Suprapubic skin (tissue), 4 donors: ENCODE results near the gene CHST9. TPM values are rescaled to one million over a fixed set of nuclear protein-coding genes. Genes with fewer than 3 reads are reported as not detected.
"Not testable (repeated sequence)": the region's sequence is repeated elsewhere in the genome, so short reads cannot be mapped to it uniquely, and the experiment has no call there.

ENCODE experiments used
- DNase-seq, 2 donors: peaks; one replicate each; pipeline ENCODE4 v3.0.0-alpha.2; 2019; ENCODE audit warnings: low spot score in 2 of 2
- H3K27ac ChIP-seq: fragments of 200-600 bp; sonication (generic); one replicate; pipeline ENCODE4 v1.5.1; 2019
- H3K27me3 ChIP-seq: fragments of 200-600 bp; sonication (generic); one replicate; pipeline ENCODE4 v1.5.1; 2019
- H3K36me3 ChIP-seq: fragments of 200-600 bp; sonication (generic); one replicate; pipeline ENCODE4 v1.5.1; 2019
- H3K4me1 ChIP-seq: fragments of 200-600 bp; sonication (generic); one replicate; pipeline ENCODE4 v1.5.1; 2019
- H3K4me3 ChIP-seq: fragments of 200-600 bp; sonication (generic); one replicate; pipeline ENCODE4 v1.5.1; 2019; ENCODE audit warnings: mild to moderate bottlenecking
- H3K9me3 ChIP-seq: fragments of 200-600 bp; sonication (generic); one replicate; pipeline ENCODE4 v1.5.1; 2019
- EP300 ChIP-seq: sonication (generic); formaldehyde crosslinking; IDR thresholded peaks from one replicate; pipeline ENCODE4 v1.6.1; 2017; ENCODE audit warnings: antibody characterized with exemption
- POLR2A ChIP-seq, 2 donors: fragments of 450-650 bp; IDR thresholded peaks; one replicate each; pipeline ENCODE4 v1.6.1; 2017; ENCODE audit warnings: antibody characterized with exemption in 2 of 2, mild to moderate bottlenecking in 2 of 2, moderate library complexity in 2 of 2
- POLR2AphosphoS5 ChIP-seq, 3 donors: sonication (generic); formaldehyde crosslinking; IDR thresholded peaks; one replicate each; pipeline ENCODE4 v1.6.1; 2017; ENCODE audit warnings: antibody characterized with exemption in 3 of 3
- WGBS: methylation state at CpG from one replicate; pipeline ENCODE4 v1.1.5; 2018; 5-methylcytosine and 5-hydroxymethylcytosine counted together
- total RNA-seq, 4 donors: library from RNA; depleted of rRNA; stranded (reverse); fragments of >200 nt; gene quantifications; one replicate each; pipeline ENCODE4 v1.1.0, GENCODE V29; 2016
- TF ChIP-seq, protein P1 (sequence below), 2 donors: fragments of 200-600 bp in 1 of 2; fragments of 450-650 bp in 1 of 2; sonication (generic) in 1 of 2; IDR thresholded peaks; one replicate each; pipeline ENCODE4 v1.5.1; 2016 to 2019; ENCODE audit warnings: antibody characterized with exemption in 2 of 2, mild to moderate bottlenecking in 1 of 2, moderate library complexity in 1 of 2

CHST9 gene
- total RNA-seq, 4 donors from 2014 or later = 0.08 to 2.0 (median 0.33) TPM

DNA sequence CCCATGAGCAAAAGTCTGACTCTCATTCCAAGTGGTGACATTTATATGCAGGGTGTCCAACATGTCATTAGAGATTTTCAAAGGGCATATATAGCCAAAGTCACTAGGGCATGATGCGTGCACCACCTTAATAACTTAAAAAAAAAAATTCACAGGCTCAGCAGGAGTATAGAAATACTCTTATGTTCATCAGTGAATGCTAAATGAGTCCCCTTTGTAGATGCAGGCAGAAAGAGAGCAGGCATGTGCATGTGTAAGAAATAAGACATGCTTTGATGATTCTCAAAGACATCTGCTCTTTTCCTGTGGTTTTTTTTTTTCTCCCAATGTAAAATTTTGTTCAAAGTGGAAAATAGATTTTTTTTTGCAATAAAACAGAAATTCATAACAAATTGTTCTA, 207.3 kb downstream of the CHST9 start:
- no peaks in the 10 kb centered on the region for H3K9me3 ChIP-seq
- DNase-seq = no peak
- TF ChIP-seq, protein P1, sequence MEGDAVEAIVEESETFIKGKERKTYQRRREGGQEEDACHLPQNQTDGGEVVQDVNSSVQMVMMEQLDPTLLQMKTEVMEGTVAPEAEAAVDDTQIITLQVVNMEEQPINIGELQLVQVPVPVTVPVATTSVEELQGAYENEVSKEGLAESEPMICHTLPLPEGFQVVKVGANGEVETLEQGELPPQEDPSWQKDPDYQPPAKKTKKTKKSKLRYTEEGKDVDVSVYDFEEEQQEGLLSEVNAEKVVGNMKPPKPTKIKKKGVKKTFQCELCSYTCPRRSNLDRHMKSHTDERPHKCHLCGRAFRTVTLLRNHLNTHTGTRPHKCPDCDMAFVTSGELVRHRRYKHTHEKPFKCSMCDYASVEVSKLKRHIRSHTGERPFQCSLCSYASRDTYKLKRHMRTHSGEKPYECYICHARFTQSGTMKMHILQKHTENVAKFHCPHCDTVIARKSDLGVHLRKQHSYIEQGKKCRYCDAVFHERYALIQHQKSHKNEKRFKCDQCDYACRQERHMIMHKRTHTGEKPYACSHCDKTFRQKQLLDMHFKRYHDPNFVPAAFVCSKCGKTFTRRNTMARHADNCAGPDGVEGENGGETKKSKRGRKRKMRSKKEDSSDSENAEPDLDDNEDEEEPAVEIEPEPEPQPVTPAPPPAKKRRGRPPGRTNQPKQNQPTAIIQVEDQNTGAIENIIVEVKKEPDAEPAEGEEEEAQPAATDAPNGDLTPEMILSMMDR (IDR thresholded peaks at IDR 0.05) = no peak
- no peak for TF ChIP-seq EP300
- no peak for TF ChIP-seq POLR2AphosphoS5 (IDR thresholded peaks at IDR 0.05)
- no peak for TF ChIP-seq POLR2A (IDR thresholded peaks at IDR 0.05)
- 72% methylated on average over 1 of the region's 1 CpG for WGBS
- no peak overlapping the region for H3K4me3 ChIP-seq
- no peak overlapping the region for H3K27ac ChIP-seq
- no peaks in the 10 kb centered on the region for H3K27me3 ChIP-seq
- no peaks in the 10 kb centered on the region for H3K36me3 ChIP-seq
- no peaks in the 10 kb centered on the region for H3K4me1 ChIP-seq

DNA sequence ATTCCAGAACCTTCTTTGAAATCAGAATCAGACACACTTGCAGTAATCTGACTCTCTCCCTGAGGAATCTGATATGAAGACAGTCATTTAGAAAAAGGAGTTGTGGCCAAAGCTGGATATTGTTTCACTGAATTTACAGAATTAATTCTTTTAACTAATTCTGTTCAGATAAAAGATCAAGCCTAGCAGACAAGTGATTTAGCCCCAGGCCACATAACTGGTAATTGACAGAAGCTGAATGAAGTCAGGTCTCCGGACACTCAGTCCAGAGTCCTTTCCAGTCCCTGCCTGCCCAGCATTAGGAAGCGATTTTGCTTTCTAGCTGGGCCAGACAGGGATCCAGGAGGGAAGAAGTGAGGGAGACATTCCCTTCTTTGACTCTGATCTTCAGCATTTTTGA, 208.9 kb downstream of the CHST9 start:
- no peak overlapping the region for H3K4me3 ChIP-seq
- TF ChIP-seq, protein P1 (IDR thresholded peaks at IDR 0.05) = no peak
- TF ChIP-seq POLR2A (IDR thresholded peaks at IDR 0.05) = no peak
- TF ChIP-seq POLR2AphosphoS5 (IDR thresholded peaks at IDR 0.05) = no peak
- no peak for TF ChIP-seq EP300
- WGBS = 88% methylated on average over 2 of the region's 2 CpGs
- H3K36me3 ChIP-seq = no peaks in the 10 kb centered on the region
- H3K27ac ChIP-seq = no peak overlapping the region
- no peaks in the 10 kb centered on the region for H3K4me1 ChIP-seq
- H3K9me3 ChIP-seq = no peaks in the 10 kb centered on the region
- no peaks in the 10 kb centered on the region for H3K27me3 ChIP-seq
- no peak for DNase-seq

DNA sequence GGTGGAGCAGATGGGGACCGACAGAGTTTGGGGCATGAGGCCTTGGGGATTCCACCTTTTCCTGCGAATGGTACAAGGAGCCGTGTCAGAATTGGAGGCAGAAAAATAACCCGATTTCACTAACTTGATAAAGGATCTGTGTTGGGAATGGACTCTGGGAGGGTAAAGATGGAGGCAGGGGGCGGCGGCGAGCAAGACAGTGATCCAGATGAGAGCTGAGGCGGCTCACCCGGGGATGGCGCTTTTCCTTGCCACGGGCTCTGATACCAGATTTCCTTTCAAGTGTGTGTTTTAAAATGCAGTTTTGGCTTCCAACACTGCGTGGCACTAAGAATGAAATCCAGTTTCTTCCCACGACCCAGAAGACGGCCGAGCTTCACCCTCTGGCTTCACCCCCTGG, 212.6 kb downstream of the CHST9 start:
- H3K4me1 ChIP-seq, H3K9me3 ChIP-seq, H3K27ac ChIP-seq, DNase-seq, H3K36me3 ChIP-seq, H3K4me3 ChIP-seq, H3K27me3 ChIP-seq: not testable (repeated sequence)
- 91% methylated on average over 15 of the region's 15 CpGs for WGBS

DNA sequence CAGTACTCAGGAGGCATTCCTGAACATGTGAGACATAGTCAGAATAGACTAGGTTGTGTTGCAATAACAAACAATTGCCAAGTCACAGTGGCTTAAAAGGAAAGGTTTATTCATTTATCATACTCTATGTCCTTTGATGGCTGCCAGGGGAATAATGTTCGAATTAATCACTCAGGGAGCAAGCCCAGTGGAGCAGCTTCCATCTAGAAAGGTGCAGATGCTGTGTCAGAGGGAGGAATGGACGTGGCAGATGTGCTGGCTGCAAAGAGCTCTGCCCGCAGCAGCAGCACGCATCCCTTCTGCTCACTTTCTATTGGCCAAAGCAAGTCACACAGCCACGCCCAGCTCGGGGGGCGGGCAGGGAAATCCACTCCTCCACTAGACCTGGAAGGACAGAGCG, 213.7 kb downstream of the CHST9 start:
- TF ChIP-seq POLR2AphosphoS5 (IDR thresholded peaks at IDR 0.05) = no peak
- TF ChIP-seq EP300 = no peak
- TF ChIP-seq POLR2A (IDR thresholded peaks at IDR 0.05) = no peak
- TF ChIP-seq, protein P1 (IDR thresholded peaks at IDR 0.05) = no peak
- DNase-seq = no peak
- Histone ChIP-seq H3K4me3 (no peak overlapping the region), H3K4me1 (no peaks in the 10 kb centered on the region), H3K27ac (no peak overlapping the region), H3K36me3 (no peaks in the 10 kb centered on the region), H3K27me3 (no peaks in the 10 kb centered on the region), H3K9me3 (no peaks in the 10 kb centered on the region)
- 80% methylated on average over 8 of the region's 8 CpGs for WGBS

DNA sequence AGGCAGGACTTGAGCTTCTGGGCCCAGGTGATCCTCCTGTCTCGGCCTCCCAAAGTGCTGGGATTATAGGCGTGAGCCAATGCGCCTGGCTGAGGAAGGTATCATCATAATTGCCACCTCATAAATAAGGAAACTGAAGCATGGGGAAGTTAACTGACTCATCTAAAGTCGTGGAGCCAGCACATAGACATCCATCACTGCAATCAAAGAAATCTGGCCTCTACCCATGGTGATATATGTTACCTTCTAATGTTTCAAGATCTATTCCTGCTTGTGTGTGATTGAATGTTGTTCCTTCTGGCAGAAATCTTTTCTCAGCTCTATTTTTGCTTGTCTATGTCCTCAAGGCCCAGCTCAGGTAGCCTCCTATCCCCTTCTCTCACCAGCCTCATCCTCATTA, 214.5 kb downstream of the CHST9 start:
- no peaks in the 10 kb centered on the region for H3K9me3 ChIP-seq
- no peaks in the 10 kb centered on the region for H3K27me3 ChIP-seq
- WGBS = 69% methylated on average over 4 of the region's 4 CpGs
- TF ChIP-seq POLR2A (IDR thresholded peaks at IDR 0.05) = no peak
- no peak for TF ChIP-seq POLR2AphosphoS5 (IDR thresholded peaks at IDR 0.05)
- TF ChIP-seq, protein P1 (IDR thresholded peaks at IDR 0.05) = no peak
- no peak for TF ChIP-seq EP300
- H3K4me1 ChIP-seq = no peaks in the 10 kb centered on the region
- DNase-seq = no peak
- H3K36me3 ChIP-seq = no peaks in the 10 kb centered on the region
- H3K27ac ChIP-seq = no peak overlapping the region
- H3K4me3 ChIP-seq = no peak overlapping the region

DNA sequence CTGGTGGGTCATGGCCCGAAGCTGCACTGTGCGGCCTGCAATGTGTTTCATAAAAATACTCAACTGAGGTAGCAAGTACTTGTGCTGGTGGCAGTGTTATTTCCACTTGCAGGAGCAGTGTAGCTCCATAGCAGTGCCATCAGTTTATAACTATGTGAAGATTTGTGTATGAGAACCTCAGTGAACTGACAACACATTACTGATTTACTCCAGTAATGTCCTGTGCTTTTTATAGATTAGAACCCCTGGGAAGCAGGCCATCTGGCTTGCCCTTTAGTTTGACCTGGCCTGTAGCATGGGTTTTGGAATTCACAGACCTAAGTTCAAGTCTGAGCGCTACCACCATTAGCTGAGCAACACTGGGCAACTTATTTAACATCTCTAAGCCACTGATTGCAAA, 219.9 kb downstream of the CHST9 start:
- no peaks in the 10 kb centered on the region for H3K9me3 ChIP-seq
- no peaks in the 10 kb centered on the region for H3K4me1 ChIP-seq
- DNase-seq = no peak
- H3K36me3 ChIP-seq = no peaks in the 10 kb centered on the region
- H3K27me3 ChIP-seq = no peaks in the 10 kb centered on the region
- no peak overlapping the region for H3K4me3 ChIP-seq
- H3K27ac ChIP-seq = no peak overlapping the region
- 83% methylated on average over 3 of the region's 3 CpGs for WGBS
- TF ChIP-seq EP300 (no peak), POLR2AphosphoS5 (IDR thresholded peaks at IDR 0.05) (no peak), POLR2A (IDR thresholded peaks at IDR 0.05) (no peak)
- TF ChIP-seq, protein P1 (IDR thresholded peaks at IDR 0.05) = no peak
